DND-41 (cell line): ENCODE results near the gene SCUBE1.
A peak's percentile ranks its signal among the peaks of the same experiment; 100 is the strongest.

ENCODE experiments used
- ATAC-seq: fragments of 200-7000 bp; cut with Tn5 transposase; 3 replicates; pipeline ENCODE4 v1.9.1; 2021; ENCODE audit warnings: low read depth; ENCODE audit not compliant: insufficient read depth
- DNase-seq: peaks from one replicate; pipeline ENCODE4 v3.0.0-alpha.2; 2020
- H2AFZ ChIP-seq: 2 replicates; pipeline ENCODE4 v1.6.0; 2012; ENCODE audit warnings: low read depth, low read length
- H3K27ac ChIP-seq: 2 replicates; pipeline ENCODE4 v1.5.1; 2012; ENCODE audit warnings: low read length, inconsistent platforms
- H3K27me3 ChIP-seq: fragments of 200-600 bp; sonication (generic); 2 replicates; pipeline ENCODE4 v1.6.0; 2012; ENCODE audit warnings: low read length, mild to moderate bottlenecking, inconsistent platforms; ENCODE audit not compliant: insufficient read depth, poor library complexity
- H3K36me3 ChIP-seq: 2 replicates; pipeline ENCODE4 v1.5.1; 2012; ENCODE audit warnings: low read length, inconsistent platforms; ENCODE audit not compliant: insufficient read depth
- H3K4me1 ChIP-seq: 2 replicates; pipeline ENCODE4 v1.5.1; 2012; ENCODE audit warnings: mild to moderate bottlenecking, low read length; ENCODE audit not compliant: insufficient read depth
- H3K4me2 ChIP-seq: 2 replicates; pipeline ENCODE4 v1.6.0; 2012; ENCODE audit warnings: mild to moderate bottlenecking, moderate library complexity, low read length, inconsistent platforms; ENCODE audit not compliant: insufficient read depth
- H3K4me3 ChIP-seq, 2 experiments: fragments of 200-600 bp in 1 of 2; shearing (Covaris generic) in 1 of 2; 2 replicates each; pipeline ENCODE4 v1.5.1; 2012 to 2016; ENCODE audit warnings: inconsistent platforms in 2 of 2, low read length in 2 of 2, mild to moderate bottlenecking in 2 of 2, low read depth in 1 of 2, moderate library complexity in 1 of 2
- H3K79me2 ChIP-seq: 2 replicates; pipeline ENCODE4 v1.6.0; 2012; ENCODE audit warnings: low read length, inconsistent platforms; ENCODE audit not compliant: insufficient read depth
- H3K9ac ChIP-seq: 2 replicates; pipeline ENCODE4 v1.6.0; 2012; ENCODE audit warnings: low read depth, mild to moderate bottlenecking, inconsistent platforms, low read length, moderate library complexity
- H3K9me3 ChIP-seq: 2 replicates; pipeline ENCODE4 v1.5.1; 2012; ENCODE audit warnings: low read length, moderate library complexity, mild to moderate bottlenecking, inconsistent platforms; ENCODE audit not compliant: insufficient read depth, severe bottlenecking
- H4K20me1 ChIP-seq: 2 replicates; pipeline ENCODE4 v1.6.0; 2012; ENCODE audit warnings: low read length; ENCODE audit not compliant: insufficient read depth
- EZH2 ChIP-seq: IDR thresholded peaks from 3 replicates; pipeline ENCODE4 v1.6.1; 2012; ENCODE audit warnings: borderline replicate concordance, low read depth, mild to moderate bottlenecking, moderate library complexity, low read length, inconsistent platforms; ENCODE audit not compliant: severe bottlenecking
- TF ChIP-seq, protein P1 (sequence below): IDR thresholded peaks from 2 replicates; pipeline ENCODE4 v1.5.1; 2012; ENCODE audit warnings: borderline replicate concordance, low read length, moderate library complexity, mild to moderate bottlenecking; ENCODE audit not compliant: poor library complexity, severe bottlenecking; ENCODE audit errors: extremely low read depth

SCUBE1 gene

DNA sequence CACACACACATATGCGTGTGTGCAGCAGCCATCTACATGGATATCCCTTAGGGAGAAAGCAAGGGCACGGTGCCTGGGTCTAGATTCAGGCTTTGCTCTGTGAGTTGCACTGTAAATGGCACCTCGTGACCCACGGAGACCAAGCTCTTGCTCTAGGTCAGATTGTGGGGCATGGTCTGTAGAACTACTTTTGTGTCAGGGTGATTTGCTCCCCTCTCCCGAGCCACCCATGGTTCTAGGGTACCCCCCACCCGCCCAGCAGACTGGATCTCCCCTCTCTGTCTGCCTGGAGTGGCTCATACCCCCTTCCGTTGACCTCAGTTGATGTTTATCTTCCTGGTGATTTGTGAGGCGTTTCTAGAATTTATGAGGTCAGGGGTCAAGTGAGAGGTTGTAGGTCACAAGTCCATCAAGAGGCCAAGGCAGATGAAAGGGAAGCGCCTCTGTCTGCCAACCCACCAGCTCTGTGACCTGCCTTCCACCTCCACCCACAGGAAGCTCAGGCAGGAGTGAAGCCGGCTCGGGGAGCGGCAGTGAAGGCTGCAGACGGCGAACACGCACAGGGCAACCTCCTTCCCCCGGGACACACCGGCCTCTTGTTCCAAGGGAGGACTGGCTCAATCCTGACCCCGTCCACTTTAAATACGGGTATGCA lies 80.1 kb downstream of the SCUBE1 start:
- peak overlapping the region in 1 of 2 experiments; percentile 50; a peak in 2 of 4 replicates for H3K4me3 ChIP-seq

DNA sequence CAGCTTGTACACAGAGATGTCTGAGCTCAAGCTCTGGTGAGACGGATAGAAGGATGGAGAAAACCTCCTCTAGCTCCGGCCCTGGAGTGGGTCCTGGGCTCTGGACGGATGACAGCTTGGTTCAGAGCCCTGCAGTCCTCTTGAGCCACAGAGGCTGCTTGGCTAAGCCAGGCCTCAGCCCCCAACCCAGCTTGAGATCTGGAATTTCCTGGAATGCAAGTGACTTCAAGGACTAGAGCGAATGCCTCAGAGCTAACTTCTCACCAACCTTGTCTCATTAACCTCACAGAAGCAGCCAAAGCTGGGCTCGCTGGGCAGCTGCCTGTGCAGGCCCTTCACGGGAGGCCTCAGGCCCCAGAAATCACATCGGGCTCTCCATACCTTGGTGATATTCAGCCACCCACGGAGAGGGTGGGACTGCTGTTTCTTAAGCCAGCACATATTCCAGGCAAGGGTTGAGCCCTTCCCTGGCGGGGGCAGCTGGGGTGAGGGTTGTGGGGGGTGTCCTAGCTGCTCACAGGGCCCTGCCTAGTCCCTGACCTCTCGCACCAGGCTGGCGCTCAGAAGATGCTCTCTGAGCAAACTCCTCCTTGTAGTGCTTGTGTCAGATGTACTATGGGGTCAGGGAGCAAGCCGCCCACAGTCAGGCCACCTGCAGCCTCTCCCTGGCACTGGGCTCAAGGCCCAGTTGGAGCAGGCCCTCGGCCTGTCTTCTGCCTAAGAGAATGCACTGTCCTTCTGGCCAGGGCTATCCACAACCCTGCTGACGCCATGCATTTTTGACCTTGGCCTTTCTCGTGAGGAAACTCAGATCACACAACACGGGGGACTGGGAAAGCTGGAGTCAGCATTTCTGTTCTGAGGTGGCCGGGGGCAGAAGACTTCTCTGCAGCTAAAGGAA lies 82.6 kb downstream of the SCUBE1 start:
- Histone ChIP-seq H3K9me3 (no peaks in the 10 kb centered on the region), H3K9ac (no peak overlapping the region), H4K20me1 (no peaks in the 10 kb centered on the region), H3K27ac (no peak overlapping the region), H3K36me3 (no peaks in the 10 kb centered on the region), H2AFZ (no peak overlapping the region), H3K4me1 (peaks cover 34% of the 10 kb centered on the region), H3K79me2 (no peaks in the 10 kb centered on the region), H3K4me3 (no peak overlapping the region), H3K4me2 (no peak overlapping the region), H3K27me3 (no peaks in the 10 kb centered on the region)
- ATAC-seq (no peak), DNase-seq (no peak)
- TF ChIP-seq EZH2: no peak

More for the DNA sequence above, 80.1 kb downstream of the SCUBE1 start:
- peak overlapping the region; percentile 47 for H3K9ac ChIP-seq
- peak overlapping the region; percentile 88 for H3K27ac ChIP-seq
- ATAC-seq: peak; percentile 69
- peak overlapping the region; percentile 69; the same call in 1 of the 2 replicates for H2AFZ ChIP-seq
- H3K4me1 ChIP-seq: peaks cover 34% of the 10 kb centered on the region
- TF ChIP-seq, protein P1, sequence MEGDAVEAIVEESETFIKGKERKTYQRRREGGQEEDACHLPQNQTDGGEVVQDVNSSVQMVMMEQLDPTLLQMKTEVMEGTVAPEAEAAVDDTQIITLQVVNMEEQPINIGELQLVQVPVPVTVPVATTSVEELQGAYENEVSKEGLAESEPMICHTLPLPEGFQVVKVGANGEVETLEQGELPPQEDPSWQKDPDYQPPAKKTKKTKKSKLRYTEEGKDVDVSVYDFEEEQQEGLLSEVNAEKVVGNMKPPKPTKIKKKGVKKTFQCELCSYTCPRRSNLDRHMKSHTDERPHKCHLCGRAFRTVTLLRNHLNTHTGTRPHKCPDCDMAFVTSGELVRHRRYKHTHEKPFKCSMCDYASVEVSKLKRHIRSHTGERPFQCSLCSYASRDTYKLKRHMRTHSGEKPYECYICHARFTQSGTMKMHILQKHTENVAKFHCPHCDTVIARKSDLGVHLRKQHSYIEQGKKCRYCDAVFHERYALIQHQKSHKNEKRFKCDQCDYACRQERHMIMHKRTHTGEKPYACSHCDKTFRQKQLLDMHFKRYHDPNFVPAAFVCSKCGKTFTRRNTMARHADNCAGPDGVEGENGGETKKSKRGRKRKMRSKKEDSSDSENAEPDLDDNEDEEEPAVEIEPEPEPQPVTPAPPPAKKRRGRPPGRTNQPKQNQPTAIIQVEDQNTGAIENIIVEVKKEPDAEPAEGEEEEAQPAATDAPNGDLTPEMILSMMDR: no peak
- no peak for TF ChIP-seq EZH2
- no peaks in the 10 kb centered on the region for H3K36me3 ChIP-seq
- H3K4me2 ChIP-seq: peak overlapping the region; percentile 67
- H3K79me2 ChIP-seq: no peaks in the 10 kb centered on the region
- H3K9me3 ChIP-seq: no peaks in the 10 kb centered on the region
- peak; percentile 71 for DNase-seq
- H4K20me1 ChIP-seq: no peaks in the 10 kb centered on the region
- no peaks in the 10 kb centered on the region for H3K27me3 ChIP-seq

DNA sequence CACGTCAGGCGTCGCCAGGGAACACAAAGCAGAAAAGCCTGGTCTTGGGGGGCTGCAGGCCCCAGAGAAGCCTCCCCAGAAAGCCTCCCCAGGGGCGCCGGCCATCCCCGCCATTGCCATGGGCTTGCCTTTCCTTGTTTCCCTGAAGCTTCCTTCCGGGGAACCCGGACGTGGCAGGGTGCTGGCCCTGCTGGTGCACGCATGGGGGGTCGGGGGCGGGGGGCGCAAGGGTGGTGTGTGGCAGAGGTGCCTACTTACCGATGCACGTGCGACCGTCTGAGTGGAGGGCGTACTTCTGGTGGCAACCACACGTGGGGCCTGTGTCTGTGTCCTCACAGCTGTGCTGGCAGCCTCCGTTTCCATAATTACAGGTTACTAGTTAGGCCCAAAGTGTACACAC lies 85.2 kb downstream of the SCUBE1 start:
- Histone ChIP-seq H3K4me3 (no peak overlapping the region), H3K4me2 (no peak overlapping the region), H3K79me2 (no peaks in the 10 kb centered on the region), H3K27ac (no peak overlapping the region), H3K9ac (no peak overlapping the region), H3K4me1 (peaks cover 8% of the 10 kb centered on the region), H3K27me3 (no peaks in the 10 kb centered on the region), H4K20me1 (no peaks in the 10 kb centered on the region), H3K9me3 (no peaks in the 10 kb centered on the region), H3K36me3 (no peaks in the 10 kb centered on the region), H2AFZ (no peak overlapping the region)
- ATAC-seq: no peak
- DNase-seq: no peak
- TF ChIP-seq, protein P1: no peak
- no peak for TF ChIP-seq EZH2

DNA sequence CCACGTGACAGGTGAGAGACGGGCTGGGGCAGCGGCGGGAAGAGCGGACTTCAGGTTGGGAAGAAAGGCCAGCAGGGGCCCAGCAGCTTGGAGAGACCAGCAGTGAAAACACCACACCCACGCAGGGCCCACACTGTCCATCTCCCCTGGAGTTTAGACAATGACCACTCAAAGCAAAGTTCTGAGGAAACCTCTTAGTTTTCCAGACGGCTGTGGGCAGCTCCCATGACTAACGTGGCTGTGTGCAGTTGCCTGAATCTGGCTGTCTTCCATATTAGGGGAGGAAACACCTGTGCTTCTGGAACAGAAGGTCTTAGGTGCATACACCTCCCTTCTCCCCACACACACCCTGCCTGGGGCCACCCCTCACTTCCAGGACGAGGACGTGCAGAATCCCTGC lies 85.6 kb downstream of the SCUBE1 start:
- H3K4me2 ChIP-seq: no peak overlapping the region

More for the DNA sequence above, 85.6 kb downstream of the SCUBE1 start:
- Histone ChIP-seq H2AFZ (no peak overlapping the region), H4K20me1 (no peaks in the 10 kb centered on the region), H3K27me3 (no peaks in the 10 kb centered on the region), H3K79me2 (no peaks in the 10 kb centered on the region), H3K36me3 (no peaks in the 10 kb centered on the region), H3K9ac (no peak overlapping the region), H3K27ac (no peak overlapping the region), H3K4me3 (no peak overlapping the region), H3K4me1 (peaks cover 4% of the 10 kb centered on the region), H3K9me3 (no peaks in the 10 kb centered on the region)
- DNase-seq (no peak), ATAC-seq (no peak)
- TF ChIP-seq, protein P1: no peak
- no peak for TF ChIP-seq EZH2
